ENCODE measurements around the gene TMEM63B. TPM values are rescaled to one million over a fixed set of nuclear protein-coding genes. Genes with fewer than 3 reads are reported as not detected.
"Not testable (repeated sequence)": the region's sequence is repeated elsewhere in the genome, so short reads cannot be mapped to it uniquely, and the experiment has no call there.

Gene TMEM63B
- total RNA-seq, 2 experiments from 2014 or later = 11.6 to 13.0 TPM

DNA sequence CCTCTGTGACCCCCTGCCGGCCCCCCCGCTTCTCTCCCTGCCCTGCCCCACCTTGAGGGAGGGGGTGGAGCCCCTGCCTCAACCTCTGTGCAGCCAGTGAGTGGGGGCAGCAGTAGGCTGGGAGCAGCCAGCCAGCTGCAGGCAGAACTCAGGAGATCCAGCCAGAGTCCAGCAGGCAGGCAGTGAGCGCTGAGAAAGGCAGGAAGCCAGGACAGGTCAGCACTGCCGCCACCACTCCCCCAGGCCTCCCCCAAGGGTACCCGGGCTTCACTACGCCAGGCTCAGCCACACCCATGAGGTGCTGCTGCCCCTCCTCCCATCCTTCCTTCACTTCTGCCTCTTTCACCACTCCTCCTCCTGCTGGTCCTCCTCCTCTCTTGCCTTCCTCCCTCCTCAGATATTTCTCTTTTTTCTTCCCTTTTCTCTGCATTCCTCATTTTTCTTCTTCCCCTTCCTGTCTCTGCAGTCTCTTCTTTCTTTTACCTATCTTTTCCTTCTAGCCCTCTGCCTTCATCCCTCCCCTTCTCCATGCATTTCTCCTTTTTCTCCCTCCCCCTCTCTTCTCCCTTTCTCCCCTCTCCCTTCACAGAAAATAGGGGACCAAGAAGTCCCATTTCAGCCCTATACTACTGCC, 11.5 kb downstream of the TMEM63B start:
- Mint-ChIP-seq H3K4me1 (ENCODE audit: low read depth) (no peaks in the 10 kb centered on the region), H3K27ac (no peak overlapping the region), H3K36me3 (peaks cover 11% of the 10 kb centered on the region), H3K4me3 (no peak overlapping the region), H3K9me3 (no peaks in the 10 kb centered on the region), H3K27me3 (no peaks in the 10 kb centered on the region)
- CTCF ChIA-PET = interaction anchor here (1.3 kb wide), 1 partner anchor 42 kb away, joined by 4 read pairs; no protein-coding TSS in a partner anchor
- POLR2A ChIA-PET = no interaction called here
- intact Hi-C loops (cut with micrococcal nuclease) = no loop called here
- no peak for DNase-seq

DNA sequence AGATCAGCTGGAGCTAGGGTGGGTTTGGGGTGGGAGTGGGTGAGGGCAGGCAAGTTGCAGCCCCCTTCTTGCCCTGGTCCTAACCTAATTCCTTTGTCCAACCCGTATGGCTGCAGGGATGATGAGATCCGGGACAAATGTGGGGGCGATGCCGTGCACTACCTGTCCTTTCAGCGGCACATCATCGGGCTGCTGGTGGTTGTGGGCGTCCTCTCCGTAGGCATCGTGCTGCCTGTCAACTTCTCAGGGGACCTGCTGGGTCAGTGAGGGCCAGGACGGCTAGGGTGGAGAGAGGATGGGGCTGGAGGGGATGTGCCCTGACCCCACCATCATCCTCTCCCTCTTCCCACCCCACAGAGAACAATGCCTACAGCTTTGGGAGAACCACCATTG, 12.0 kb downstream of the TMEM63B start:
- H3K27ac Mint-ChIP-seq = no peak overlapping the region
- H3K36me3 Mint-ChIP-seq = peaks cover 12% of the 10 kb centered on the region
- H3K9me3 Mint-ChIP-seq = no peaks in the 10 kb centered on the region
- DNase-seq = no peak
- CTCF ChIA-PET = no interaction called here
- intact Hi-C loops (cut with micrococcal nuclease) = no loop called here
- no peaks in the 10 kb centered on the region for H3K4me1 Mint-ChIP-seq (ENCODE audit: low read depth)
- H3K27me3 Mint-ChIP-seq = no peaks in the 10 kb centered on the region
- POLR2A ChIA-PET = no interaction called here
- H3K4me3 Mint-ChIP-seq = no peak overlapping the region

DNA sequence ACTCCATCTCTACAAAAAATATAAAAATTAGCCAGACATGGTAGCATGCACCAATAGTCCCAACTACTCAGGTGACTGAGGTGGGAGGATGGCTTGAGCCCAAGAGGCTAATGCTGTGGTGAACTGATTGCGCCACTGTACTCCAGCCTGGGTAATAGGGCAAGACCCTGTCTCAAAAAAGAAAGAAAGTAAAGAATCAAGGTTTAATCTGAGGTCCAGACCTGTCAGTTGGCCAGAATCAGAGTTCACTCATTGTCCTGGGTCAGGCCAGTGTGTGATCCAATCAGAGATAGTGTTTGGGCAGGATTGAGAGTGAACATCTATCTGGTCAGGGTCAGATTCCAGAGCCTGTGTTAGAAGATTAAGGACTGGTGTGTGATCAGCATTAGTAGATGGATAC, 15.5 kb downstream of the TMEM63B start:
- Mint-ChIP-seq H3K27me3 (no peaks in the 10 kb centered on the region), H3K4me1 (ENCODE audit: low read depth) (no peaks in the 10 kb centered on the region), H3K4me3 (no peak overlapping the region), H3K36me3 (peaks cover 9% of the 10 kb centered on the region), H3K9me3 (no peaks in the 10 kb centered on the region), H3K27ac (no peak overlapping the region)
- POLR2A ChIA-PET = no interaction called here
- intact Hi-C loops (cut with micrococcal nuclease) = no loop called here
- DNase-seq = no peak
- CTCF ChIA-PET = no interaction called here

DNA sequence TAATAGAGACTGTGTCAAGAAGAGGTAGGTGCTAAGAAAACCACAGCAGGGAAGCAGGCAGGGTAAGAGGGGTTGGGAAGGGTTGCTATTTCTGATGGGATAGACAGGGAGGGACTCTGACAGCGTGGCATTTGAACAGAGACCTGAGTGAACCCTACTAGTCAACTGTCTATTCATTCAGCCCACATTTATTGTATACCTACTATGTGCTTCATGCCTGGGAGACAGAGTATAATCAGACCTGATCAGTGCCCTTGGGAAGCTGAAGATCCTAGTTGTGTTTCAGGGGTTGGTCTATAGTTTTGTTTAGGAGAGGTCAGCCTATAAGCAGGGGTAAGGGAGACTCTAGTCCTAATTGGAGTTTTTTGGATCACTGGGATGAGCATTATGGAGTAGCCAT, 16.4 kb downstream of the TMEM63B start:
- Mint-ChIP-seq H3K4me1 (ENCODE audit: low read depth) (no peaks in the 10 kb centered on the region), H3K36me3 (peaks cover 11% of the 10 kb centered on the region), H3K27ac (no peak overlapping the region), H3K9me3 (no peaks in the 10 kb centered on the region), H3K4me3 (no peak overlapping the region), H3K27me3 (no peaks in the 10 kb centered on the region)
- intact Hi-C loops (cut with micrococcal nuclease) = no loop called here
- ChIA-PET POLR2A (interaction anchor here (0.7 kb wide), 1 partner anchor 1957 kb away, joined by 3 read pairs; no protein-coding TSS in a partner anchor), CTCF (no interaction called here)
- no peak for DNase-seq

DNA sequence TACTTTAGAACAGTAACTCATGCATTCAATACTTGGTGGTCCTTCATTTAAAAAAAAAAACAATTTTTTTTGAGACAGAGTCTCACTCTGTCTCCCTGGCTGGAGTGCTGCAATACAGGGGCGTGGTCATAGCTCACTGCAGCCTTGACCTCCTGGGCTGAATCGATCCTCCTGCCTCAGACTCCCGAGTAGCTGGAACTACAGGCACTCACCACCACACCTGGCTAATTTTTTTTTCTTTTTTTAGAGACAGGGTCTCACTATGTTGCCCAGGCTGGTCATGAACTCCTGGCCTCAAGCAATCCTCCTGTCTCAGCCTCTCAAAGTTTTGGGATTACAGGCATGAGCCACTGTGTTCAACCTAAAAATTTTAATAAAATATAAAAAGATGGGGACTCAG, 17.2 kb downstream of the TMEM63B start:
- CTCF ChIA-PET; H3K4me1 Mint-ChIP-seq (ENCODE audit: low read depth); intact Hi-C loops (cut with micrococcal nuclease); H3K4me3 Mint-ChIP-seq; DNase-seq; H3K27me3 Mint-ChIP-seq; H3K27ac Mint-ChIP-seq; H3K9me3 Mint-ChIP-seq: not testable (repeated sequence)
- peaks cover 16% of the 10 kb centered on the region for H3K36me3 Mint-ChIP-seq
- POLR2A ChIA-PET = interaction anchor here (0.7 kb wide), 1 partner anchor 1958 kb away, joined by 3 read pairs; no protein-coding TSS in a partner anchor

DNA sequence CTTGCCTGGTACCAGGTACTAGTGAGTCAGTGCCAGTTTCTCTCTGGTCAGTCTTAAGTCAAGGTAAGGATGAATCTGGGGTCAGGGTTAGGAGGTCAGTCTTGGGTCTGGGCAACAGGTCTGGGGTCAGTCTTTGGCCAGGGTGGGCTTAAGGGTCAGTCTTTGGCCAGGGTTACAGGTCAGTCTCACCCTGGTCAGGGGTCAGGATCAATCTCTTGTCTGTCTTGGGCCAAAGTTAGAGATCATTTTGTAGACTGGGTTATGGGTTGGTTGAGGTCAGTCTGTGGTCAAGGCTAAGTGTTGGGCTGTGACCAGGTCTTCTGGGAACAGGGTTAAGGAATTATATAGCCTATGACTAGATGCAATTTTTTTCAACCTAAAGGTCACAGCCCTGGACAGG, 18.5 kb downstream of the TMEM63B start:
- no peak for DNase-seq
- POLR2A ChIA-PET = no interaction called here
- intact Hi-C loops (cut with micrococcal nuclease) = no loop called here
- Mint-ChIP-seq H3K27ac (no peak overlapping the region), H3K4me1 (ENCODE audit: low read depth) (no peaks in the 10 kb centered on the region), H3K4me3 (no peak overlapping the region), H3K9me3 (no peaks in the 10 kb centered on the region), H3K36me3 (peaks cover 11% of the 10 kb centered on the region), H3K27me3 (no peaks in the 10 kb centered on the region)
- CTCF ChIA-PET = no interaction called here

DNA sequence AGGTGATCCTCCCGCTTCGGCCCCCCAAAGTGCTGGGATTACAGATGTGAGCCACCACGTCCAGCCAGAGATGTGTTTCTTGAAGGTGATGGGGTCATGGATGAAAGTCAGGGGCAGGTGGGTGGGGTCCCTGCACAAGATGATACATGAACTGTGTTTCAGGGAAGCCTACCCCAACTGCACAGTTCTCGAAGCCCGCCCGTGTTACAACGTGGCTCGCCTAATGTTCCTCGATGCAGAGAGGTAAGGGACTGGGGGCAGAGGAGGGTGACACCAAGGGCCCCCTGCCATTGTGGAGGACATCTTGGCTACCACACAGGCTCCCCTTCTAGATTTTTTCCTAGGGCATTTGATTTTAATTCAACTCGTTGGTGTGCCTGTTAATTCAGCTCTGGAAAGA, 19.3 kb downstream of the TMEM63B start:
- ChIA-PET POLR2A (no interaction called here), CTCF (no interaction called here)
- no peak overlapping the region for H3K27ac Mint-ChIP-seq
- intact Hi-C loops (cut with micrococcal nuclease) = no loop called here
- no peaks in the 10 kb centered on the region for H3K9me3 Mint-ChIP-seq
- H3K36me3 Mint-ChIP-seq = peaks cover 10% of the 10 kb centered on the region
- H3K27me3 Mint-ChIP-seq = no peaks in the 10 kb centered on the region
- peaks cover 4% of the 10 kb centered on the region for H3K4me1 Mint-ChIP-seq (ENCODE audit: low read depth)
- H3K4me3 Mint-ChIP-seq = no peak overlapping the region
- no peak for DNase-seq

DNA sequence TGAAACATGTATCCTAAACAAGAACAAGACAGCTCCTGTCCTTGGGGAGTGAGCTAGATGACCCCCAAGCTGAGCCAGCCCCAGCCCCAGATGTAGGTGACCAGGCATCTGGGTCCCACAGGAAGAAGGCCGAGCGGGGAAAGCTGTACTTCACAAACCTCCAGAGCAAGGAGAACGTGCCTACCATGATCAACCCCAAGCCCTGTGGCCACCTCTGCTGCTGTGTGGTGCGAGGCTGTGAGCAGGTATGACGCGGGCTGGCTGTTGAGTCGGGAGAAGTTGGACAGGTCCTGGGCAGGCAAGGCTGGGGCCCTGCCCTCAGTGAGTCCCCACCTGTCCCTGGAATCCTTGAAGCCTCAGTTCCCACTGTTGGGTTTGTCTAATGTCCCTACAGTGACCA, 19.9 kb downstream of the TMEM63B start:
- peaks cover 10% of the 10 kb centered on the region for H3K36me3 Mint-ChIP-seq
- no peak overlapping the region for H3K27ac Mint-ChIP-seq
- intact Hi-C loops (cut with micrococcal nuclease) = no loop called here
- no peaks in the 10 kb centered on the region for H3K9me3 Mint-ChIP-seq
- H3K27me3 Mint-ChIP-seq = no peaks in the 10 kb centered on the region
- peaks cover 5% of the 10 kb centered on the region for H3K4me1 Mint-ChIP-seq (ENCODE audit: low read depth)
- H3K4me3 Mint-ChIP-seq = no peak overlapping the region
- DNase-seq = no peak
- ChIA-PET POLR2A (no interaction called here), CTCF (no interaction called here)

DNA sequence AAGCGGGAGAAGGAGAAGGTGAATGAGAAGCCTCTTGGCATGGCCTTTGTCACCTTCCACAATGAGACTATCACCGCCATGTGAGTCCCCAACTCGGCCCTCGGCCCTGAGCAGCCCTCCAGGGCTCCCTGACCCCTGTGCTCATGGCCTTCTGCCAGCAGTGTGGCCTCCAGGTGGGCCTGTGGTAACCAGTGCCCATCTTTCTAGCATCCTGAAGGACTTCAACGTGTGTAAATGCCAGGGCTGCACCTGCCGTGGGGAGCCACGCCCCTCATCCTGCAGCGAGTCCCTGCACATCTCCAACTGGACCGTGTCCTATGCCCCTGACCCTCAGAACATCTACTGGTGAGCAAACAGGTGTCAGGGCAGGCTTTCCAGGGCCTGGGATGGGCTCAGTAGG, 21.0 kb downstream of the TMEM63B start:
- peaks cover 5% of the 10 kb centered on the region for H3K4me1 Mint-ChIP-seq (ENCODE audit: low read depth)
- no peak overlapping the region for H3K4me3 Mint-ChIP-seq
- intact Hi-C loops (cut with micrococcal nuclease) = no loop called here
- H3K27ac Mint-ChIP-seq = no peak overlapping the region
- POLR2A ChIA-PET = no interaction called here
- H3K9me3 Mint-ChIP-seq = no peaks in the 10 kb centered on the region
- no peak for DNase-seq
- peaks cover 9% of the 10 kb centered on the region for H3K36me3 Mint-ChIP-seq
- CTCF ChIA-PET = no interaction called here
- H3K27me3 Mint-ChIP-seq = no peaks in the 10 kb centered on the region

DNA sequence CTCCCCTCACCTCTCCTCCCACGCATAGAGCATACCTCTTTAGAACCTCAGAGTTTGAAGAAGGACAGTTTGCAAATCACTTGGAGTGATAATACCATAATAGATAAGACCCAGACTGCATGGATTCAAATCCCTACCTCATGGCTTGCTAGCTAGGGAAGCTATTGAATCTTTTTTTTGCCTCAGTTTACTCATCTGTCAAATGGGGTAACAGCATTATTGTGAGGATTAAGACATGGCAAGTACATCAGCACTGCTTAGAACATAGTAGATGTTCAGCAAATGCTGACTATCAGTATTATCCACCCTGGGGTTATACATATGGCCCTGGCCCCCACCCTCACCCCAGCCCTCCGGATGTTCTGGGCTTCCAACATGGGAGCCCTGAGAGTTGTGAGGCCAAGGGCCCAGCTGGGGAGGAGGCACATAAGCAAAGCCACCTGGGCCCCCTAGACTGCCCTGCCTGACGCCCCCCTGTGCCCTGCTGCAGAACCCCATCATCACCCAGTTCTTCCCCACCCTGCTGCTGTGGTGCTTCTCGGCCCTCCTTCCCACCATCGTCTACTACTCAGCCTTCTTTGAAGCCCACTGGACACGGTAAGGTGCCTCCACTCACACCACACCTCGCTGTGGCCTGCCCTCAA, 22.1 kb downstream of the TMEM63B start:
- intact Hi-C loops (cut with micrococcal nuclease) = no loop called here
- no peak for DNase-seq
- Mint-ChIP-seq H3K4me3 (no peak overlapping the region), H3K4me1 (ENCODE audit: low read depth) (peaks cover 5% of the 10 kb centered on the region), H3K9me3 (no peaks in the 10 kb centered on the region), H3K36me3 (peaks cover 7% of the 10 kb centered on the region), H3K27me3 (no peaks in the 10 kb centered on the region), H3K27ac (no peak overlapping the region)
- CTCF ChIA-PET = interaction anchor here (2.5 kb wide), 1 partner anchor 54 kb away, joined by 41 read pairs; no protein-coding TSS in a partner anchor
- POLR2A ChIA-PET = no interaction called here

DNA sequence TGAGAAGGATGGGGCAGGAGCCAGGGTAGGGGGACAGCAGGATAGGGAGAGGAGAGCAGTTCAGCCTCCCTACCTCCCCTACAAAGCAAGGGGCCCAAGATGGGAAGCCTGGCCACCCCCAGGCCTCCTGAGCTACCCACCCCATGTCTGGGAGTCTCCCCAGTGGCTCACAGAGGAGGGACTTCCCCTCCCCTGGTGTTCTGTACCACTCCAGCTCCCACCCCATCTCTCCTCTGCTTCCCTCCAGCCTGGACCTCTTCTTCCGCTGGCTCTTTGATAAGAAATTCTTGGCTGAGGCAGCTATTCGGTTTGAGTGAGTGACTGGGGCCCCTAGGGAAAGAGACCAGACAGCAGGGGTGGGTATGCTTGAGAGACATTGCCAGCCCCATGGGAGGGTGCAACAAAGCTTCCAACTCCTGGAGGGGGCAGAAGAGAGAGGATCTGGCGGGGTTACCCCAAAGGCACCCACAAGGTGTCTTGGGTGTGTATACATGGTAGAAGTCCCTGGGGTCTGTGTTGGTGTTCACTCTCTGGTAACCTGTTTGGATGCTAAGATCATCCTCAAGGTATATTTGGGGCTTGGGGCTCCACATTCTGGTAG, 23.1 kb downstream of the TMEM63B start:
- no peak overlapping the region for H3K4me3 Mint-ChIP-seq
- ChIA-PET CTCF (interaction anchor here (0.7 to 2.5 kb wide), 4 partner anchors 51 to 74 kb away, joined by 3 to 41 read pairs (median 13); no protein-coding TSS in a partner anchor), POLR2A (interaction anchor here (1.1 kb wide), 1 partner anchor 76 kb away, joined by 3 read pairs; no protein-coding TSS in a partner anchor)
- peaks cover 7% of the 10 kb centered on the region for H3K36me3 Mint-ChIP-seq
- peaks cover 5% of the 10 kb centered on the region for H3K4me1 Mint-ChIP-seq (ENCODE audit: low read depth)
- H3K9me3 Mint-ChIP-seq = no peaks in the 10 kb centered on the region
- H3K27ac Mint-ChIP-seq = no peak overlapping the region
- intact Hi-C loops (cut with micrococcal nuclease) = no loop called here
- no peaks in the 10 kb centered on the region for H3K27me3 Mint-ChIP-seq
- DNase-seq = no peak

DNA sequence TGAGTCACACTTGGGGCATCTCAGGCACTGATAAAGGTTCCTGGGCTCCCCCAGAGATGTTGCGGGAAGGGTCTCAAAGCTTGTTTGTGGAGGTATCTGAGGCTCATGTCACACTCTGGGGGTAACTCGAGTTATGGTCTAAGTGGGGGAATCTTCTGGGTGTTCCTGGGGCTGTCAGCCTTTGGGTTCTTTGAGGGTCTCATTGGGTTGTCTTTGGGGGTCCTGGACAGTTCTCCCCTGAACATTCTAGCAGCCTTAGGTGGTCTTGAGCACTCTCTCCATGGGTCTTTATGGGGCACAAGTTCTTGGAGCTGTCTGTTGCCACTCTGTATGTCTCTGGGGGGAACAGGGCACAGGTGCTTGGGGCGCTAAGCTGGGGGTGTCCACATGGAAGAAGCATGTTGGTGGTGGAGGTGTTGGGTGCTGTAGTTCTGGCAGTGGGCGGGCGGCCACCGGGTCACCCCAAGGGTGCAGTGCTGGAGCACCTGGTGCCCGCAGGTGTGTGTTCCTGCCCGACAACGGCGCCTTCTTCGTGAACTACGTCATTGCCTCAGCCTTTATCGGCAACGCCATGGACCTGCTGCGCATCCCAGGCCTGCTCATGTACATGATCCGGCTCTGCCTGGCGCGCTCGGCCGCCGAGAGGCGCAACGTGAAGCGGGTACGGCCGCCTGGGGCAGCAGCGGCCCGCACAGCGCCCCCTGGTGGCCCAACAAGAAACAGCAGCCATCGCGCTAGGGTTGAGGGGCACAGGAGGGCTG, 24.2 kb downstream of the TMEM63B start:
- Mint-ChIP-seq H3K27me3 (no peaks in the 10 kb centered on the region), H3K27ac (no peak overlapping the region), H3K4me1 (ENCODE audit: low read depth) (peaks cover 5% of the 10 kb centered on the region), H3K9me3 (no peaks in the 10 kb centered on the region), H3K36me3 (peaks cover 7% of the 10 kb centered on the region), H3K4me3 (no peak overlapping the region)
- POLR2A ChIA-PET = interaction anchor here (1.1 kb wide), 1 partner anchor 77 kb away, joined by 3 read pairs; no protein-coding TSS in a partner anchor
- CTCF ChIA-PET = interaction anchor here (0.6 to 2.5 kb wide), 9 partner anchors 10 to 90 kb away, joined by 3 to 41 read pairs (median 4); no protein-coding TSS in a partner anchor
- peak; percentile 85 for DNase-seq
- intact Hi-C loops (cut with micrococcal nuclease) = loop anchor here (1.0 kb wide), 1 partner anchor 55 kb away; no protein-coding TSS in a partner anchor
